Adrenal gland (tissue), 12 donors: ENCODE results near the gene C17orf50. TPM values are rescaled to one million over a fixed set of nuclear protein-coding genes. Genes with fewer than 3 reads are reported as not detected.

Experiments
- DNase-seq, 7 donors: peaks; one replicate each; pipeline ENCODE4 v3.0.0-alpha.2; 2019 to 2020
- H3K27ac ChIP-seq, 5 donors: fragments of 200-600 bp; sonication (generic) in 4 of 5; 1 replicate in 3 of 5; 2 replicates in 2 of 5; pipeline versions ENCODE4 v1.5.1 to v1.8.0; 2016 to 2020; ENCODE audit warnings: mild to moderate bottlenecking in 1 of 5
- H3K27me3 ChIP-seq: fragments of 200-600 bp; 2 replicates; pipeline ENCODE4 v1.8.0; 2021
- H3K36me3 ChIP-seq, 2 donors: fragments of 200-600 bp; replicated peaks in 1 of 2; 1 replicate in 1 of 2; 2 replicates in 1 of 2; pipeline versions ENCODE4 v1.5.1 to v1.8.0; 2018 to 2022
- H3K4me1 ChIP-seq, 2 donors: fragments of 200-600 bp; replicated peaks in 1 of 2; 1 replicate in 1 of 2; 2 replicates in 1 of 2; pipeline versions ENCODE4 v1.5.1 to v1.8.0; 2018 to 2021
- H3K4me3 ChIP-seq, 4 donors: fragments of 200-600 bp; sonication (generic) in 3 of 4; one replicate each; pipeline ENCODE4 v1.5.1; 2016 to 2018
- H3K9me3 ChIP-seq, 3 donors: fragments of 200-600 bp; sonication (generic) in 1 of 3; replicated peaks in 1 of 3; 1 replicate in 2 of 3; 2 replicates in 1 of 3; pipeline versions ENCODE4 v1.5.1 to v1.8.0; 2016 to 2021
- POLR2A ChIP-seq, 2 donors: fragments of 450-650 bp; IDR thresholded peaks; one replicate each; pipeline ENCODE4 v1.6.1; 2017; ENCODE audit warnings: antibody characterized with exemption in 2 of 2, mild to moderate bottlenecking in 2 of 2, moderate library complexity in 1 of 2
- WGBS, 4 donors: extraction: QIAGEN DNeasy Blood & Tissue Kit in 2 of 4; methylation state at CpG; one replicate each; pipeline versions ENCODE4 v1.1.5 to v1.1.7; 2013 to 2017; 5-methylcytosine and 5-hydroxymethylcytosine counted together
- intact Hi-C, 2 donors: fragments of 100-400 bp; cut with DNase I; formaldehyde crosslinking; loops; one replicate each; pipeline versions ENCODE4 v1.14.1 to v1.15.0; 2022 to 2023
- polyA plus RNA-seq, 3 donors: library from polyadenylated mRNA; stranded (reverse); fragments of 200-250 nt in 2 of 3; fragments of 350-450 nt in 1 of 3; fragmentation: Illumina TruSeq in 1 of 3; extraction: RNeasy Lipid Tissue Mini Kit (QIAGEN cat#74804) in 1 of 3; gene quantifications; one replicate each; pipeline ENCODE4 v1.2.3, GENCODE V29; 2013 to 2014
- total RNA-seq, 9 donors: library from RNA; depleted of rRNA in 4 of 9; stranded (reverse); fragments of >200 nt in 4 of 9; fragments of 120-200 nt in 1 of 9; fragmentation: NEBNext Ultra II Directional in 1 of 9; extraction: Animal tissue kit (Norgen Biotek cat#: 25700) in 1 of 9; gene quantifications; one replicate each; pipeline versions ENCODE4 v1.1.0 to v1.2.4, GENCODE V29; 2013 to 2023
- TF ChIP-seq, protein P1 (sequence below), 6 experiments: fragments of 450-650 bp in 4 of 6; fragments of 200-600 bp in 2 of 6; sonication (generic) in 1 of 6; IDR thresholded peaks; 1 replicate in 5 of 6; 2 replicates in 1 of 6; pipeline versions ENCODE4 v1.5.1 to v1.8.0; 2016 to 2021; ENCODE audit warnings: antibody characterized with exemption in 6 of 6, mild to moderate bottlenecking in 2 of 6, moderate library complexity in 1 of 6
- donor health status: healthy with polysubstance abuse.
- donor health status: Bipolar disorder and iron deficiency.
- donor health status: DM: yes; HTN: yes; CAD: no.
- donor health status: DM: no; HTN: no; CAD: no.
- donor health status: DM: no; HTN: no; CAD: no.
- donor health status: DM: yes; HTN: yes; CAD: no.

Gene C17orf50
- total and polyA plus RNA-seq, 12 donors = 0.07 to 0.83 (median 0.18) TPM; not detected in 8

DNA sequence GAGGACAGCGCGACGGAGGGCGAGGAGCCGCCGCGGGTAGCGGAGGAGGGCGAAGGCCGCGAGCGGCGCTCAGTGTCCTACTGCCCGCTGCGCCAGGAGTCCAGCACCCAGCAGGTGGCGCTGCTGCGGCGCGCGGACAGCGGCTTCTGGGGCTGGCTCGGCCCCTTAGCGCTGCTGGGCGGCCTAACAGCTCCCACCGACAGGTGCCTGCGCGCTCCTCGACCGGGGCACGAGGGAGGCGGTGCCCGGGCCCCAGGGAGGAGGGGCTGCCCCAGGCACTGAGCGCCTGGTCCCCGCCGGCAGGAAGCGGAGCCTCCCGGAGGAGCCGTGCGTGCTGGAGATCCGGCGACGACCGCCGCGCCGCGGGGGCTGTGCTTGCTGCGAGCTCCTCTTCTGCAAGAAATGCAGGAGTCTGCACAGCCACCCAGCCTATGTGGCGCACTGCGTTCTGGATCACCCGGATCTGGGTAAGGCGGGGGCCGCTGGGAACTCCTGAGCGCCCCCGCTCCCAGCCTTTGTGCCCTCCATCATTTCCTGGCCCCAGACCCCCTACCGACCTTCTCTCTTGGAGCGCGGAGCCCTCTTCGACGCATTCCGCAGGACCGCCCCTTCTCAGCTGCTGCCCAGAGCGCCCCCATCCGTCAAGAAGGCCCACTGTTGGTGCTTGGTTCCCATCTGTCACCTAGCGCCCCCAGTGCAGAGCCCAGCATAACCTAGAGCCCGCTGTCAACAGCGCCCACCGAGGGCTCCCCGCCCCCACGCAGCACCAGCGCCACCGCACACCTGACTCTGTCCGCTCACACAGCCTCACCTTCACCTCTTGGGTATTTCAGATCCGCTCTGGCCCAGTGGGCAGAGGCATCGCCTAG, 3.7 kb downstream of the C17orf50 start:
- Histone ChIP-seq H3K4me1 (peaks cover 5 to 11% of the 10 kb centered on the region in 2 donors), H3K9me3 (no peaks in the 10 kb centered on the region), H3K4me3 (peak overlapping the region in 2 of 4 donors; percentile 18 to 60), H3K36me3 (no peaks in the 10 kb centered on the region), H3K27me3 (no peaks in the 10 kb centered on the region), H3K27ac (peak overlapping the region in 2 of 5 donors; percentile 54 to 55)
- intact Hi-C loops = loop anchor here in 1 of 2 donors (2.0 kb wide), 1 partner anchor 40 kb away; no protein-coding TSS in a partner anchor
- peak; percentile 87 to 93 (median 90) for DNase-seq
- TF ChIP-seq, protein P1, sequence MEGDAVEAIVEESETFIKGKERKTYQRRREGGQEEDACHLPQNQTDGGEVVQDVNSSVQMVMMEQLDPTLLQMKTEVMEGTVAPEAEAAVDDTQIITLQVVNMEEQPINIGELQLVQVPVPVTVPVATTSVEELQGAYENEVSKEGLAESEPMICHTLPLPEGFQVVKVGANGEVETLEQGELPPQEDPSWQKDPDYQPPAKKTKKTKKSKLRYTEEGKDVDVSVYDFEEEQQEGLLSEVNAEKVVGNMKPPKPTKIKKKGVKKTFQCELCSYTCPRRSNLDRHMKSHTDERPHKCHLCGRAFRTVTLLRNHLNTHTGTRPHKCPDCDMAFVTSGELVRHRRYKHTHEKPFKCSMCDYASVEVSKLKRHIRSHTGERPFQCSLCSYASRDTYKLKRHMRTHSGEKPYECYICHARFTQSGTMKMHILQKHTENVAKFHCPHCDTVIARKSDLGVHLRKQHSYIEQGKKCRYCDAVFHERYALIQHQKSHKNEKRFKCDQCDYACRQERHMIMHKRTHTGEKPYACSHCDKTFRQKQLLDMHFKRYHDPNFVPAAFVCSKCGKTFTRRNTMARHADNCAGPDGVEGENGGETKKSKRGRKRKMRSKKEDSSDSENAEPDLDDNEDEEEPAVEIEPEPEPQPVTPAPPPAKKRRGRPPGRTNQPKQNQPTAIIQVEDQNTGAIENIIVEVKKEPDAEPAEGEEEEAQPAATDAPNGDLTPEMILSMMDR (IDR thresholded peaks at IDR 0.05) = peak; percentile 74 to 99 (median 91)
- no peak for TF ChIP-seq POLR2A (IDR thresholded peaks at IDR 0.05)
- 4 to 19% (median 8%) methylated on average over 21 to 75 of the region's 75 CpGs for WGBS, 4 donors

DNA sequence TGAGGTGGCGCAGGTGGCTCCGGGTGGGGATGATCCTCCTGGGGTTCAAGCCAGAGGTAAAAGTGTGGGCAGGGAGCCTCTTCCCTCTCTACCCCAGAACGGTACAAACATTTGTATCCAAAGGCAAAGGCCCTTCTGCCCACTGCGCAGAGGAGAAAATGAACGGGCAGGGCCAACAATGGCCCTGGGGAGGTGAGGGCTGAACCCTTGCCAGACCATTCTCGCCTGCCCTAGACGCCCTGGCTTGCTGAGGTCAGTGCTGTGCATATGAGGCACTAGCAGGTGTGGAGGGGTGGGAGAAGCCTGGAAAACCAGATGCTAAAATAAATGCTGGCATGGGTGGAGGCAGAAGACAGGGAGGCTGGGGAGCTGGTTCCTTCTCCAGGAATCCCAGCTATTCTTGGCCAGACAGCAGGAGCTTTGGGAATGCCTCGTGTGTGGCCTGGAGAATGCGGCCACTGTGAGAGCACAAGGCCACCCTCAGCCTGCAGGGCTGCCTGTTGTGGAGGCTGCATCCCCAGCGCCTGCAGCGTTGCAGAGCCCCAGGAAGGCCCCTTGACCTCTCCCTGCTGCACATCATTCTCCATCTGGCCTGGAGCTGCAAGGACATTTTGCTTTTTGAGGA, 4.5 kb downstream of the C17orf50 start:
- Histone ChIP-seq H3K27ac (no peak overlapping the region), H3K36me3 (no peaks in the 10 kb centered on the region), H3K9me3 (no peaks in the 10 kb centered on the region), H3K4me1 (peaks cover 5 to 11% of the 10 kb centered on the region in 2 donors), H3K27me3 (no peaks in the 10 kb centered on the region), H3K4me3 (no peak overlapping the region)
- intact Hi-C loops = loop anchor here (2.0 to 5.0 kb wide), 2 partner anchors 40 to 42 kb away; partner anchors contain the start of gene TAF15 (in 1 of the 2)
- TF ChIP-seq, protein P1 (IDR thresholded peaks at IDR 0.05) = no peak
- TF ChIP-seq POLR2A (IDR thresholded peaks at IDR 0.05) = no peak
- 59 to 82% (median 72%) methylated on average over 9 to 11 of the region's 11 CpGs for WGBS, 4 donors
- DNase-seq = no peak

DNA sequence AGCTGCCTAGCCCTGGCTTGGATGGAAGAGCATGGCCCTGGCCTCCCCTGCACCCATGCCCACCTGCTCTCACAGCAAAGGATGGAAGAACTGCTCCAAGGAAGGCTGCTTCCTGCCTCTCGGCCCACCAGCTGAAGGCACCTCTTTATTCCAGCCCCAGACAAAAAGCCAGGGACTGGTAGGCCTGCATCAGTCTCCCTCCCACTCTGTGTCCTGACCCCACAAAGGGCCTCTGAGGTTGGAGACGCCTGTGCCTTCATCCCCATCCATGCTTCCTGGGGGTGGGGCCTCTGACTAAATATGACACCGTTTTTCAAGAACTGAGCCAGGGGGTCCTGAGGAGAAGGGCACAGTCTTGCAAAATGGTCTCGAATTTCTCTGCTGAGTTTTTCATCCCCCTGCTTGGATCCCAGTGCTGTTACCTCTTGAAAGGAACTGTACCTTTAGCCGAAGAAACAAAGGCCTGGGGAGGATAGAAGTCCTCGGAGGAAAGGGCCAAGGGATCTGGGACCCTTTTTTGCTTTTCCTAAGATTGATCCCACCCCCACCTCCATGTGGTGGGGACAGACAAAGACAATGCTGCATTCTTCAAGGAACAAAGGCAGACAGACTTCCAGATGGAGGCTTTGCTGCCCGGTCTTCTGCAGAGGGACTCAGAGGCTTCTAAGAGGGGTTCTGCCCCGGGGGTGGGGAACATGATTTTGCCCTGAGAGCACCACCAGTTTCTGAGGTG, 5.2 kb downstream of the C17orf50 start:
- Histone ChIP-seq H3K9me3 (no peaks in the 10 kb centered on the region), H3K4me1 (peaks cover 5 to 11% of the 10 kb centered on the region in 2 donors), H3K4me3 (no peak overlapping the region), H3K27me3 (no peaks in the 10 kb centered on the region), H3K36me3 (no peaks in the 10 kb centered on the region), H3K27ac (no peak overlapping the region)
- TF ChIP-seq POLR2A (IDR thresholded peaks at IDR 0.05) = no peak
- TF ChIP-seq, protein P1 (IDR thresholded peaks at IDR 0.05) = no peak
- WGBS, 4 donors = 65 to 78% (median 76%) methylated on average over 7 to 8 of the region's 8 CpGs
- DNase-seq = no peak
- intact Hi-C loops = loop anchor here (2.0 to 5.0 kb wide), 2 partner anchors 39 to 41 kb away; partner anchors contain the start of gene TAF15 (in 1 of the 2)
